DND-41 (cell line): ENCODE measurements around the gene SPINT2.

Experiments
- EZH2 ChIP-seq: IDR thresholded peaks from 3 replicates; pipeline ENCODE4 v1.6.1; 2012; ENCODE audit warnings: borderline replicate concordance, low read depth, mild to moderate bottlenecking, moderate library complexity, low read length, inconsistent platforms; ENCODE audit not compliant: severe bottlenecking
- TF ChIP-seq, protein P1 (sequence below): IDR thresholded peaks from 2 replicates; pipeline ENCODE4 v1.5.1; 2012; ENCODE audit warnings: borderline replicate concordance, low read length, moderate library complexity, mild to moderate bottlenecking; ENCODE audit not compliant: poor library complexity, severe bottlenecking; ENCODE audit errors: extremely low read depth

- TF ChIP-seq, protein P1, sequence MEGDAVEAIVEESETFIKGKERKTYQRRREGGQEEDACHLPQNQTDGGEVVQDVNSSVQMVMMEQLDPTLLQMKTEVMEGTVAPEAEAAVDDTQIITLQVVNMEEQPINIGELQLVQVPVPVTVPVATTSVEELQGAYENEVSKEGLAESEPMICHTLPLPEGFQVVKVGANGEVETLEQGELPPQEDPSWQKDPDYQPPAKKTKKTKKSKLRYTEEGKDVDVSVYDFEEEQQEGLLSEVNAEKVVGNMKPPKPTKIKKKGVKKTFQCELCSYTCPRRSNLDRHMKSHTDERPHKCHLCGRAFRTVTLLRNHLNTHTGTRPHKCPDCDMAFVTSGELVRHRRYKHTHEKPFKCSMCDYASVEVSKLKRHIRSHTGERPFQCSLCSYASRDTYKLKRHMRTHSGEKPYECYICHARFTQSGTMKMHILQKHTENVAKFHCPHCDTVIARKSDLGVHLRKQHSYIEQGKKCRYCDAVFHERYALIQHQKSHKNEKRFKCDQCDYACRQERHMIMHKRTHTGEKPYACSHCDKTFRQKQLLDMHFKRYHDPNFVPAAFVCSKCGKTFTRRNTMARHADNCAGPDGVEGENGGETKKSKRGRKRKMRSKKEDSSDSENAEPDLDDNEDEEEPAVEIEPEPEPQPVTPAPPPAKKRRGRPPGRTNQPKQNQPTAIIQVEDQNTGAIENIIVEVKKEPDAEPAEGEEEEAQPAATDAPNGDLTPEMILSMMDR = no peak
- no peak for TF ChIP-seq EZH2
Measured at GRCh38 chr19:38304866-38305429, 40.6 kb downstream of the SPINT2 start.
